Endothelial cell of umbilical vein (primary cell): ENCODE data around the gene PLCB4.

Source experiments
- CTCF ChIP-seq, 2 donors: IDR thresholded peaks; 1 replicate in 1 of 2; 2 replicates in 1 of 2; pipeline ENCODE4 v1.5.1; 2011; ENCODE audit warnings: low read length in 2 of 2, mild to moderate bottlenecking in 2 of 2, moderate library complexity in 2 of 2, control low read depth in 1 of 2, inconsistent platforms in 1 of 2, low read depth in 1 of 2; ENCODE audit not compliant: insufficient read depth in 1 of 2; ENCODE audit errors: extremely low read depth in 1 of 2
- MAX ChIP-seq: IDR thresholded peaks from 2 replicates; pipeline ENCODE4 v1.6.1; 2011; ENCODE audit not compliant: insufficient read depth, insufficient read length

- no peak for TF ChIP-seq CTCF (IDR thresholded peaks at IDR 0.05; ENCODE audit: extremely low read depth in 1 of 2, insufficient read depth in 1 of 2, low read depth in 1 of 2, low read length in 2 of 2)
- no peak for TF ChIP-seq MAX
Measured at GRCh38 chr20:9150679-9151078, 81.8 kb downstream of the PLCB4 start.
